ENCODE measurements around the gene STRAP. TPM values are rescaled to one million over a fixed set of nuclear protein-coding genes. Genes with fewer than 3 reads are reported as not detected.

Gene STRAP
- total RNA-seq, 4 donors from 2014 or later = 36.1 to 62.7 (median 45.1) TPM

GRCh38 chr12:15839682-15840081 is 42.5 kb upstream of the STRAP start:
- DNase-seq (ENCODE audit: low spot score in 2 of 2) = no peak
- Histone ChIP-seq H3K4me3 (no peak overlapping the region), H3K27ac (no peak overlapping the region), H3K9me3 (no peaks in the 10 kb centered on the region), H3K4me1 (peaks cover 0 to 5% (median 0%) of the 10 kb centered on the region in 4 donors), H3K27me3 (no peaks in the 10 kb centered on the region), H3K36me3 (no peaks in the 10 kb centered on the region)
- TF ChIP-seq CTCF (IDR thresholded peaks at IDR 0.05) (no peak), POLR2A (IDR thresholded peaks at IDR 0.05) (no peak), EP300 (IDR thresholded peaks at IDR 0.05) (no peak)

GRCh38 chr12:15842108-15842507 is 40.1 kb upstream of the STRAP start:
- Histone ChIP-seq H3K27me3 (no peaks in the 10 kb centered on the region), H3K9me3 (no peaks in the 10 kb centered on the region), H3K27ac (no peak overlapping the region), H3K4me3 (no peak overlapping the region), H3K4me1 (peaks cover 0 to 5% (median 0%) of the 10 kb centered on the region in 4 donors), H3K36me3 (no peaks in the 10 kb centered on the region)
- TF ChIP-seq CTCF (IDR thresholded peaks at IDR 0.05) = no peak
- no peak for TF ChIP-seq POLR2A (IDR thresholded peaks at IDR 0.05)
- no peak for TF ChIP-seq EP300 (IDR thresholded peaks at IDR 0.05)
- 89 to 91% methylated on average over 3 of the region's 3 CpGs for WGBS, 2 donors
- no peak for DNase-seq (ENCODE audit: low spot score in 2 of 2)

GRCh38 chr12:15846887-15847286 is 35.3 kb upstream of the STRAP start:
- WGBS, 2 donors = 64 to 69% methylated on average over 2 of the region's 2 CpGs
- no peaks in the 10 kb centered on the region for H3K36me3 ChIP-seq
- DNase-seq (ENCODE audit: low spot score in 2 of 2) = peak in 1 of 2 donors; percentile 48
- H3K4me3 ChIP-seq = no peak overlapping the region
- H3K9me3 ChIP-seq = no peaks in the 10 kb centered on the region
- H3K4me1 ChIP-seq = peaks cover 0 to 6% (median 0%) of the 10 kb centered on the region in 4 donors
- TF ChIP-seq CTCF (IDR thresholded peaks at IDR 0.05) (no peak), EP300 (IDR thresholded peaks at IDR 0.05) (peak in 1 of 2 donors; percentile 70), POLR2A (IDR thresholded peaks at IDR 0.05) (no peak)
- no peaks in the 10 kb centered on the region for H3K27me3 ChIP-seq
- peak overlapping the region in 1 of 4 donors; percentile 46 for H3K27ac ChIP-seq

GRCh38 chr12:15848606-15849005 is 33.6 kb upstream of the STRAP start:
- H3K9me3 ChIP-seq = no peaks in the 10 kb centered on the region
- DNase-seq (ENCODE audit: low spot score in 2 of 2) = no peak
- H3K4me1 ChIP-seq = peaks cover 0 to 6% (median 0%) of the 10 kb centered on the region in 4 donors
- H3K27ac ChIP-seq = no peak overlapping the region
- H3K36me3 ChIP-seq = no peaks in the 10 kb centered on the region
- TF ChIP-seq CTCF (IDR thresholded peaks at IDR 0.05) (no peak), EP300 (IDR thresholded peaks at IDR 0.05) (no peak), POLR2A (IDR thresholded peaks at IDR 0.05) (no peak)
- WGBS, 2 donors = 81 to 85% methylated on average over 1 of the region's 1 CpG
- no peaks in the 10 kb centered on the region for H3K27me3 ChIP-seq
- no peak overlapping the region for H3K4me3 ChIP-seq

GRCh38 chr12:15851045-15851620 is 31.1 kb upstream of the STRAP start:
- Histone ChIP-seq H3K9me3 (no peaks in the 10 kb centered on the region), H3K36me3 (no peaks in the 10 kb centered on the region), H3K27me3 (no peaks in the 10 kb centered on the region), H3K4me1 (peaks cover 0 to 12% (median 4%) of the 10 kb centered on the region in 4 donors), H3K27ac (no peak overlapping the region), H3K4me3 (no peak overlapping the region)
- no peak for TF ChIP-seq POLR2A (IDR thresholded peaks at IDR 0.05)
- no peak for TF ChIP-seq EP300 (IDR thresholded peaks at IDR 0.05)
- TF ChIP-seq CTCF (IDR thresholded peaks at IDR 0.05) = no peak
- WGBS, 2 donors = 50 to 61% methylated on average over 3 of the region's 3 CpGs
- no peak for DNase-seq (ENCODE audit: low spot score in 2 of 2)

All from tibial nerve (tissue), 4 donors.